ENCODE measurements around the gene NEAT1.

Gene NEAT1

DNA sequence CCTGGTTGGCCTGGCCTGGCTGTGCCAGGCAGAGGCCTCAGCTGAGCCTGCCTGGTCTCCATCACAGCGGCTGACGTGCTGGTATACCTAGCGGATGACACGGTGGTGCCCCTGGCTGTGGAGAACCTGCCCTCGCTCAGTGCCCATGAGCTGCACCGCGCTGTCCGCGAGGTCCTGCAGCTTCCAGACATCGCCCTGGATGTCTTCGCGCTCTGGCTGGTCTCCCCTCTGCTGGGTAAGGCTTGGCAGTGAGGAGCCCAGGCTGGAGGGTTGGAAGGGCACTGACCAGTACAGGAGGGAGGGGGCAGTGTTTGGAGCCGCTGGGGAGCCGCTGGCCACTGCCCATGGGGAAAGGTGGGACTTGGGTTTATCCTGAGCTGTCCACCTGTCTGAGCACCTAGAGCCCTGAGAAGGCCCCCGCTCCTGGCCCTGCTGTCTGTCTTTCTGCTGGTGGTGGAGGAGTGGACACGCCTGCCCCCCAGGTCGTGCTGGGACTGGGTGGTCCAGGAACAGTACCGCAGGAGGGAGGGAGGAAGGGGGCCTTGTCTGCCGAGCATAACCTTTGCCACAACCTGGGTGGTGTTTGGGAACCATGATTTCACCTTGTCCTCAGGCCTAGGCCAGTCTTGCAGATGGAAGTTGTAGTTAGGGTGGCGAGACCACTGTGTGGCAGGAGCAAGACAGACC lies 33.2 kb upstream of the NEAT1 start:
- DNase-seq (ENCODE audit: low read depth in 3 of 3, low spot score in 1 of 3) = no peak

DNA sequence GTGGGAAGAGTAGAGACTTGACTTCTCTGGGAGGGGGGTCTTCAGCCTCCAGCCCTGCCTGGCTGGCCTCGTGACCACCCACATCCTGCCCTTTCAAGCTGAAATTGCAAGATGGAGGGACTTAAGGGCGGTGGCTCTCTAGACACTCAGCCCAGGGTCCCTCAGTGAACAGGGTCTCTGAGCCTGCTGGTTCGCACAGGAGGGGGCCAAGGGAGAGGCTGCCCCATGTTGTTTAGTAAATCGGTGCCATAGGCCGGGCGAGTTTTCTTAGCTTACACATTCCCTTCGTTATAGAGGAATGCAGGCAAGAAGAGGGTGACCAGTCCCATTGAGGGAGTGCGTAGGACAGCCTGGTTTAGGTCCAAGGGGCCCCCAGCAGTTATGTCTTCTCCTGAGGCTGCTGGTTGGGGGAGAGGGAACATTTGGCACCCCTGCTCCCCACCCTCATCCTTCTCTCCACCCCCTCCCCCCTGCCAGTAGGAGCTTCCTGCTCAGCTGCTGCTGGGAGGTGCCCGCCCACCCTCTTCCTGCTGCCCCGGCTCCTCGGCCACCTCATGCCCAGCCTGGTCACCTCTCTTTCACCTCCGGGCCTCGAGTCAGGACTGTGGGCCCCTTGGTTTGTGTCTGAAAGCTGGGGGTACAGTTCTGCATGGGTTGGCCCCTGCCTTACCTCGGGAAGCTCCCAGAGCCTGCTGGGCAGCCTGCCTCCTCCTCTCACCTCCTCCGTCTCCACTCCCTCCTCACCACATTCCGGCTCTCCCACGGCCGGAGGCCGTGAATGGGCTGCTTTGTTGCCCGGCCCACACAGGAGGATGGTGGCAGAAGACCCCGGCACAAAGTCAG lies 32.3 kb upstream of the NEAT1 start:
- no peak for DNase-seq (ENCODE audit: low read depth in 3 of 3, low spot score in 1 of 3)

DNA sequence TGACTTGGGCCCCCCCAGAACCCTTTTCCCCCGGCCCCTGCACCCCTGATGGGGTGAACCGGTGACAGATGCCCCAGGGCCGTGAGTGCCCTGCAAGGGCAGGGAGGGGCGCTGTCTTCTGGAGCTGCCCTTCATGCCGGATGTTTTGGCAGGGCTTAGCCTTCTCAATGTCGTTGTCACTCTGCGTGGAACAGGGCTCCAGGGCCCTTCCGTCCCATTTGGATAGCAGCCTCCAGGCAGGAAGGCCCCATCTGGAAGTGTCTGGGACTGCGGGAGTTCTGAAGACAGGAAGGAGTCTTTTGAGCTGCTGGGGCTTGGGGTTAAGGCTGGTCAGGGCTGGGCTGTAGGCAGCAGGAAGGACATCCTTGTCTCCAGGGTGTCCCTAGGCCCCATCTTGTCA lies 31.6 kb upstream of the NEAT1 start:
- DNase-seq (ENCODE audit: low read depth in 3 of 3, low spot score in 1 of 3) = no peak

- DNase-seq (ENCODE audit: low read depth in 3 of 3, low spot score in 1 of 3) = no peak
These were observed 30.3 kb upstream of the NEAT1 start for GRCh38 chr11:65392186-65392829.

- DNase-seq (ENCODE audit: low read depth in 3 of 3, low spot score in 1 of 3) = no peak
These were observed 29.7 kb upstream of the NEAT1 start for GRCh38 chr11:65392899-65393298.

DNA sequence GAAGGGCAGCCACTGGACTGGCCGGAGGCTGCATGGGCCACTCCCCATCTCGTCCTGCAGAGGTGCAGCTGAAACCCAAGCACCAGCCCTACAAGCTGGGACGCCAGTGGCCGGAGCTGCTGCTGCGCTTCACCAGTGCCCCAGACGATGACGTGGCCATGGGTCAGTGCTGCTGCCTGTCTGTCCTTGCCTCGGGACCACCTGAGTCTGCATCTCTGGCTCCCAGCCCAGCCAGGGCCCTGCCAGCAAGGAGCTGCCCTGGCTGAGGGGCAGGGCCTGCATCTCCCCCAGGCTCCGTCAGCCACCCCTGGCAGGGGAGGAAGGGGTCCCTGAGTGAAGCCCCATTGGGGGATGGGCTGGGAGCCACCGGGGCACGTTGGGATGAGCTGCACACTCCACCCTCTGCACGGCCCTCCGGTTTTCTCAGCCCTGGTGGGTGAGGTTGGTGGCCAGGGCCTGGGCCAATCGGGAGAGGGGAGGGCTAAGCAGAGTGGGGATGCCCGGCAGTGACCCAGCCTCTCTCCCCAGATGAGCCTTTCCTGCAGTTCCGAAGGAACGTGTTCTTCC lies 29.0 kb upstream of the NEAT1 start:
- DNase-seq (ENCODE audit: low read depth in 3 of 3, low spot score in 1 of 3) = no peak

DNA sequence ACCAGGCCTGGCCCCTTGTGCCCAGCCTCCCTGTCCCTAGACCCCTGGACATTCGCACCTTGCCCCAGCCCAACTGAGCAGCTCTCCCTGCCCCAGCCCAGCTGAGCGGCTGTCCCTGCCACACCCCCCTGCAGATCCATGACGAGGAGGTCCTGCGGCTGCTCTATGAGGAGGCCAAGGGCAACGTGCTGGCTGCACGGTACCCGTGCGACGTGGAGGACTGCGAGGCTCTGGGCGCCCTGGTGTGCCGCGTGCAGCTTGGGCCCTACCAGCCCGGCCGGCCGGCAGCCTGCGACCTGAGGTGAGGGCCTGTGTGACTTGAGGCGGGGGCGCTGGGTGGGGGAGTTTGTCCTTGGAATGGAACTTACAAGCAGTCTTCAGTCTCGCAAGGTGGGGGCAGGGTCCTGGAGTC lies 28.5 kb upstream of the NEAT1 start:
- no peak for DNase-seq (ENCODE audit: low read depth in 3 of 3, low spot score in 1 of 3)

- no peak for DNase-seq (ENCODE audit: low read depth in 3 of 3, low spot score in 1 of 3)
These were observed 26.6 kb upstream of the NEAT1 start for GRCh38 chr11:65395961-65396530.

GRCh38 chr11:65396769-65397745 lies 25.5 kb upstream of the NEAT1 start:
- DNase-seq (ENCODE audit: low read depth in 3 of 3, low spot score in 1 of 3) = no peak

DNA sequence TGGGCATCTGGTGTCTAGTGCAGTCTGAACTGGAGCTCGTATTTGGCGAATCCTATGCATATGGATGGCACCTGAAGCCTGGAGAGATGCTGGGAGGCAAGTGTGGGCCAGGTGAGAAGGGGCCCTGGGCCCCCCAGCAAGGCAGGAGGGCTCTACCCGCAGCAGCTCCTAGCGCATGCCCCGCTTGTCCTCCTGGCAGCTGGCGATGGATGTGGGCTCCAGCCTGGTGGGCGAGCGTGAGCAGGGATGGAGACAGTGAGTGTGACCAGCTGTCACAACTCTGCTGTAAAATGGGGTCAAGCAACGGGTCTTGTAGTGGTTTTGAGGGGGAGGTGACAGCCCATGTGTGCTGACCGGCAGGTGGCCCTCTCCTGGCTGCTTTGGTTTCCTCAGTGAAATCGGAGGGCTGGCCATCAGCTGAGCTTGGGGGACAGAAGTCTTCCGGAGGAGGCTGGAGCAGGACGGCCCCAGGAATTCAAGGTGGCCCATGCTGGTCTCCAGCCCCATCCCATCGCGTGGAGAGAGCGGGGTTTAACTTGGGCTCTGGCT lies 24.2 kb upstream of the NEAT1 start:
- DNase-seq (ENCODE audit: low read depth in 3 of 3, low spot score in 1 of 3) = no peak

GRCh38 chr11:65399249-65399648 lies 23.3 kb upstream of the NEAT1 start:
- DNase-seq (ENCODE audit: low read depth in 3 of 3, low spot score in 1 of 3) = no peak

DNA sequence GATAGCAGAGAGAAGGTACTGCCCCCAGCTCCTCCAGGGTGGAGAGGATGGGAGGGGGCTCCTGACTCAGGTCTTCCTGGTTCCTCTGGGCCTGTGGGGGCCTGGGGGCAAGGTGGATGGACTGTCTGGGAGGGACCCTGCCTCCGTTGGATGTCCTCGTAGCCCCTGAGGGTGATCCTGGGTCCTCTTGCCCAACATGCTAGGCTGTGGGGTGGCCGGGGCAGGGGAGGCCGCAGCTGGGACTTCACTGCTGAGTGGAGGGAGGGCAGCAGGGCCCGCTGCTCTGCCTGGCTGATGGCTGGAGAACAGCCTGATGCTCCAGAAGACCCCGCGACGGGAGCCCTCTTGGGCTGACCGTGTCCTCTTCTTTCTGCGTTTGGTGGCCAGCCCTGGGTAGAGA lies 22.8 kb upstream of the NEAT1 start:
- no peak for DNase-seq (ENCODE audit: low read depth in 3 of 3, low spot score in 1 of 3)

GRCh38 chr11:65400307-65401072 lies 22.1 kb upstream of the NEAT1 start:
- no peak for DNase-seq (ENCODE audit: low read depth in 3 of 3, low spot score in 1 of 3)

- no peak for DNase-seq (ENCODE audit: low read depth in 3 of 3, low spot score in 1 of 3)
These were observed 21.4 kb upstream of the NEAT1 start for GRCh38 chr11:65401073-65401802.

- no peak for DNase-seq (ENCODE audit: low read depth in 3 of 3, low spot score in 1 of 3)
These were observed 20.8 kb upstream of the NEAT1 start for GRCh38 chr11:65401803-65402248.

GRCh38 chr11:65402790-65403189 lies 19.8 kb upstream of the NEAT1 start:
- no peak for DNase-seq (ENCODE audit: low read depth in 3 of 3, low spot score in 1 of 3)

DNA sequence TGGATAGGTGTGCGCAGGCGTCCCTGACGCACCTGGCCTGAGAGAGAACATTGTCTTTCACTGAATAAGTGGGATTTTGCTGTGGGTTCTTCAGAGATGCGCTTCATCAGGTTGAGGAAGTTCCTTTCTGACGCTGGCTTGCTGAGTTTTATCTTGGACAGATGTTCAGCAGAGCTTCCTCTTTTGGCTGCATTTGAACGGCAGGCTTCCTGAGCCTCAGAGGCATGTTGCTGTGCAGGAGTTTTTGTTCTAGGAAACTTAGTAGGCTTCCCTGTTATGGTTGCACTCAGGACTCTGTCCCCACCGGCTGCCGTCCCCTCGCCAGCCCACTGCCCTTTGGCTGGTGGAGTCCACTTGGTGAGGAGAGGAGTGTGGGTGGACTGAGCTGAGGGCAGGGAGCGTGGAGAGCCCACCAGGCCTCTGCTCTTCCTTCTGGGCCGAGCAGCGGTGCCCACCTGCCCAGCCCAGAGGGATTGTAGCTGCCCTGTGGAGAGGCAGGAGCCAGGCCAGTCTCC lies 18.9 kb upstream of the NEAT1 start:
- DNase-seq (ENCODE audit: low read depth in 3 of 3, low spot score in 1 of 3) = no peak

DNA sequence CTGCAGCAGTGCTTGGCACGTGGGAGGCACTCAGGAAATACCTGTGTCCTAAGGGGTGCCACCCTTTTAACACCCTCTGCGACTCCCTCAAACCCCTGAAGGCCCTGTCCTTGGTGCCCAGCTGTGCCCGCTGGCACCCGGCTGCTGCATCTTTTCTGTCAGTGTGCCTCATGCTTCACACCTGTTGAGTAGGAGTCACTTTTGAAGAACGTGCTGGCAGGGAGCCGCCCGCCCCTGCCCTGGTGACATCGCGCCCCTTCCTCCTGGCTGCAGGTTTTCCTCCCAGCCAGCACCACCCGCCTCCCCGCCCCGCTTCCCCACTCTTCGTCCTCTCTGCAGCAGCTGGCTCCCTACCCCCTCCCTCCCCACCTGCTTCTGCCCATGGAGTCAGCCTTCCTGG lies 18.4 kb upstream of the NEAT1 start:
- no peak for DNase-seq (ENCODE audit: low read depth in 3 of 3, low spot score in 1 of 3)

Data from stimulated activated CD4-positive, alpha-beta T cell treated with anti-CD3 and anti-CD28 coated beads, TNF-alpha, amount 100 ng/mL, for 1 hour (primary cell).